Dendritic cell treated with granulocyte-macrophage colony-stimulating factor and Interleukin-4, amounts not matched to agents 40 ng/mL and 50 ng/mL, for 4 days (primary cell): ENCODE measurements around the gene SAPCD2.

Experiments used
- H3K27ac Mint-ChIP-seq: one replicate; pipeline ENCODE4 v1.8.0; 2022; ENCODE audit warnings: mild to moderate bottlenecking, mixed read lengths
- H3K27me3 Mint-ChIP-seq: one replicate; pipeline ENCODE4 v1.8.0; 2022; ENCODE audit warnings: mild to moderate bottlenecking, mixed read lengths
- H3K36me3 Mint-ChIP-seq: one replicate; pipeline ENCODE4 v1.8.0; 2022; ENCODE audit warnings: low read depth, mixed read lengths
- H3K4me1 Mint-ChIP-seq: one replicate; pipeline ENCODE4 v1.8.0; 2022; ENCODE audit warnings: low read depth, mixed read lengths
- H3K4me3 Mint-ChIP-seq: one replicate; pipeline ENCODE4 v1.8.0; 2022; ENCODE audit warnings: mild to moderate bottlenecking, moderate library complexity, mixed read lengths
- H3K9me3 Mint-ChIP-seq: one replicate; pipeline ENCODE4 v1.8.0; 2022; ENCODE audit warnings: mixed read lengths
- intact Hi-C: fragments of 100-400 bp; cut with micrococcal nuclease; formaldehyde crosslinking; loops from one replicate; pipeline ENCODE4 v1.15.0; 2022

SAPCD2 gene

DNA sequence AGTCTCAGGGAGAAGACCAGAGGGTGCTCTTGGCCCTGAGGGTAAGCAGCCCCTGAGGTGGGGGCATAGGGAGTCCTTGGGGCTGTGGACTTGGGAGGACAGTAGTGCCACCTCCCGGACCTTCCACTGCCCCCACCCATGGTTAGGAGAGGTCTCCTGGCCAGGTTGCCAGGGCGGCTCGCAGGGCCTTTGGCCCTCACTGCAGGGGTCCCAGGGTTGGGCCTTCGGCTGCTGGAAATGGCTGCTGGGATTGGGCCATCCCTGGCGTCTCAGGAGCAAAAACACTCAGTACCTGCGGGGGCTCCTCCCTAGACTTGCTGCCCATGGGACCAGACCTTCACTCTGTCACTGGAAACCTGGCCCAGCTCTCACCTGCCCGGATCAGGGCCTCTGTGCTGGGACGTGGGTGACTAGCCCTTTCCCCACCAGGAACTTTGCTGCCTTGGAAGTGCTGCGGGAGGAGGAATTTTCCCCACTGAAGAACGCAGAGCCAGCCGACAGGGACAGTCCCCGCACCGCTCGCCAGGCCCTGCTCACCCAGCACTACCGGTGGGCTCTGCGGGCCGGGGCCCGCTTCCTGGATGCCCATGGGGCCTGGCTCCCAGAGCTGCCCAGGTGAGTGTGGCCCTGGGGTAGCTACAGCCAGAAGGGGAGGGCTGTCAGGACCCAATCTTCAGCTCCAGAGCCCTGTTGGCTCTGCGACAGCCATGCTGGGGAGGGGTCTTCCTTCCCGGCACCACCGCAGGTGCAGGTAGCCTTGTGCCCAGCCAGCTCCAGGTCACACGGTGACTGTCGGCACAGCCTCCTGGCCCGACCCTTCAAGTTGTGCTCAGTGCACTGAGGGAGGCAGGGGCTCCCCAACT, 10.1 kb upstream of the SAPCD2 start:
- H3K27ac Mint-ChIP-seq = no peak overlapping the region
- H3K27me3 Mint-ChIP-seq = no peaks in the 10 kb centered on the region
- peak overlapping the region; percentile 14 for H3K4me3 Mint-ChIP-seq

DNA sequence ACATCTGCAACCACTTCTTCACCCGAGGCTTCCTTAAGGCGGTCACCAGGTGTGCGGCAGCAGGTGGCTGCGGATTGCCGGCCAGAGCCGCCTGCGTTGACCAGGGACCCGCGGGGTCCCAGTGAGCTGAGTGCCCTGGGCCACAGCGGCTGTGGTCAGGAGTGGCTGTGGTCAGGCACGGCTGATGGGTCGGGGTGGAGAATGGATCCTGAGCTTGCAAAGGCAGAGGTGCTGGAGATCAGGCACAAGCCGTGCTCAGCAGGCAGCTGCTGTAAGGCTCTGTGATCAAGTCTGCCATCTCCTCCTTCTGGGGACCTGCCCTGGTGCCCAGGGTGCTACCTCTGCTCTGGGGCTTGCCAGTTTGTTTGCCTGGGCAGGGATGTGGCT, 9.0 kb upstream of the SAPCD2 start:
- Mint-ChIP-seq H3K27ac (no peak overlapping the region), H3K4me1 (peaks cover 64% of the 10 kb centered on the region), H3K9me3 (no peaks in the 10 kb centered on the region), H3K36me3 (peaks cover 73% of the 10 kb centered on the region), H3K4me3 (peak overlapping the region; percentile 39), H3K27me3 (no peaks in the 10 kb centered on the region)
- intact Hi-C loops = no loop called here

More for the DNA sequence above, 10.1 kb upstream of the SAPCD2 start:
- H3K36me3 Mint-ChIP-seq = peaks cover 68% of the 10 kb centered on the region
- H3K4me1 Mint-ChIP-seq = peaks cover 64% of the 10 kb centered on the region
- H3K9me3 Mint-ChIP-seq = no peaks in the 10 kb centered on the region
- intact Hi-C loops = no loop called here

DNA sequence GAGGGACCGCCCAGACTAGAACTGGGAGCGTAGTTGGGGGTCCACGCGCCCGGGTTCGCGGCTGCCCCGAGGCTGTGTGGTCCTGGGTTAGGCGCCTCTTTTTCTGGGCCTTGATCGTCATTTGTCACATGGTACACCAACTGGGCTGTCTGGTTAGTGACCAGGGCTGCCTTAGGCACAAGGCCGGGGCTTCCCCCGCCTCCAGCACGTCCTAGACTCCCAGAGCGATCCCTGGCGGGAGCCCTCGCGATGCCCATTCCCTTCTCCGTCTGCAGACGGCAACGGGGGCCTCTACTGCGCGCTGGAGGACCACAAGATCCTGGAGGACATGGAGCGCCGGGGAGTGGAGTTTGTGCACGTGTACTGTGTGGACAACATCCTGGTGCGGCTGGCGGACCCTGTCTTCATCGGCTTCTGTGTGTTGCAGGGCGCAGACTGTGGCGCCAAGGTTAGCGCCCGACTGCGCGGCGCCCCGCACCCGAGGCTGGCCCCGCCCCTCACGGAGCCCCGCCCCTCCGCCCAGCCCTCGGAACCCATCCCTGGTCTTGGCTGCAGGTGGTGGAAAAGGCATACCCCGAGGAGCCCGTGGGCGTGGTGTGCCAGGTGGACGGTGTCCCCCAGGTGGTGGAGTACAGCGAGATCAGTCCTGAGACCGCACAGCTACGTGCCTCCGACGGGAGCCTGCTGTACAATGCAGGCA, 8.5 kb upstream of the SAPCD2 start:
- Mint-ChIP-seq H3K27me3 (no peaks in the 10 kb centered on the region), H3K27ac (no peak overlapping the region), H3K36me3 (peaks cover 67% of the 10 kb centered on the region), H3K4me1 (peaks cover 66% of the 10 kb centered on the region), H3K4me3 (peak overlapping the region; percentile 78), H3K9me3 (no peaks in the 10 kb centered on the region)
- intact Hi-C loops = no loop called here

DNA sequence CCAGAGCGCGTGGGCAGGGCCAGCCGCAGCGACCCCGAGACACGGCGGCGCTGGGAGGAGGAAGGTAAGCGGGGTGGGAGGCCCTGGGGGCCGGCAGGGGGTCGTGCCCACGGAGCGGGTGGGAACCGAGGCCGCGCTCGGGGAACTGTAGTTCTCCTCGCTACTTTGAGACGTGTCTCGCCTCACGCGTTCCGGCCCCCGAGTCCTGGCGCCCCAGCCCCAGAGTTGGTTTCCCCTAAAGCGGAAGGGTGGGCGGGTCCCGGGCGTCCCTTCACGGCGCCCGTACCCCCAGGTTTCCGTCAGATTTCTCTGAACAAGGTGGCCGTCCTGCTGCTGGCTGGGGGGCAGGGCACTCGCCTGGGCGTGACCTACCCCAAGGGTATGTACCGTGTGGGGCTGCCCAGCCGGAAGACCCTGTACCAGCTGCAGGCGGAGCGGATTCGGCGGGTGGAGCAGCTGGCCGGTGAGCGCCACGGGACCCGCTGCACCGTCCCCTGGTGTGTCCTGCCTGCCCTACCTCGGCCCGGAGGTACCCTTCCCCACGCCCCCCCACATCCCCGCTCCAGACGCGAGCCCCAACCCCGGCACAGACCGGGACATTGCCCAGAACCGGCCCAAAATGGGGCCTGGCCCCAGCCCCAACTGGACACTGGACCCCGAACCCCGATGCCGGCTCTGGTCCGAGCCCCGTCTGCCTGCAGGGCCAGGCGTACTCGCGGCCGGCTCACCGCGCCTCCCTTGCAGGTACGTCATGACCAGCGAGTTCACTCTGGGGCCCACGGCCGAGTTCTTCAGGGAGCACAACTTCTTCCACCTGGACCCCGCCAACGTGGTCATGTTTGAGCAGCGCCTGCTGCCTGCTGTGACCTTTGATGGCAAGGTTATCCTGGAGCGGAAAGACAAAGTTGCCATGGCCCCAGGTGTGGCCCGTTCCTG, 7.7 kb upstream of the SAPCD2 start:
- H3K27ac Mint-ChIP-seq = peak overlapping the region; percentile 89
- peak overlapping the region; percentile 78 for H3K4me3 Mint-ChIP-seq

DNA sequence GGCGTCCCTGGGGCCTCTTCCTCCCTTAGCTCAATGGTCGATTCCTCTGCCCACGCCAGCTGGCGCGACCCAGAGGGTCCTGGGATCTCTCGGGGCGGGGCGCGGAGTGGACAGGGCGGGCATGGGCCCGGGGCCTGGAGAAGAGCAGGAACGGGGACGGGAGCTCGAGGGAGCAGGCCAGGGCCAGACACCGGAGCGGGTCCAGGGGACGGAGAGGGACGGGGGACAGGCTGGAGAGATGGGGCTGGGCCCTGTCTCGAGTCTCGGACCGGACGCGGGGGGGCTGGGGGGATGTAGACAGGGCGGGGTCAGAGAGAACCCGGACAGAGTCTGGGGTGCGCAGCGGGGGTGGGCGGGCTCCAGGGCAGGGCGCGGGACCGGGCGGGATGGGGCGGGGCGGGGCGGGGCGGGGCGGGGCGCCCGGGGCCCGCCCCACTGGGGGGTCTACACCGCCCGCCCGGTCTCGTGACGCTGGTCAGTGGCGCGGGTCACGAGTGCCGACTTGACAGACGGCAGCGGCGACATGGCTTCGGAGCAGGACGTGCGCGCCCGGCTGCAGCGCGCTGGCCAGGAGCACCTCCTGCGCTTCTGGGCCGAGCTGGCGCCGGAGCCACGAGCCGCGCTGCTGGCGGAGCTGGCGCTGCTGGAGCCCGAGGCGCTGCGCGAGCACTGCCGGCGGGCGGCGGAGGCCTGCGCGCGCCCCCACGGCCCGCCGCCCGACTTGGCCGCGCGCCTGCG, 6.8 kb upstream of the SAPCD2 start, which contains the start of gene UAP1L1:
Gene UAP1L1 (plus strand): TSS at position 508 of the 738 bp plus-strand sequence. CDS start 16 bp downstream, at position 524.
- H3K27ac Mint-ChIP-seq = peak within 1 kb of the TSS; percentile 89
- H3K4me1 Mint-ChIP-seq = peaks cover 64% of the 10 kb centered on the region
- peak within 1 kb of the TSS; percentile 78 for H3K4me3 Mint-ChIP-seq
- no peaks in the 10 kb centered on the region for H3K27me3 Mint-ChIP-seq
- H3K9me3 Mint-ChIP-seq = no peaks in the 10 kb centered on the region
- intact Hi-C loops = loop anchor here (1.0 kb wide), 1 partner anchor 8 kb away; no protein-coding TSS in a partner anchor
- H3K36me3 Mint-ChIP-seq = peaks cover 50% of the 10 kb centered on the region

More for the DNA sequence above, 7.7 kb upstream of the SAPCD2 start:
- intact Hi-C loops = loop anchor here (1.0 kb wide), 1 partner anchor 7 kb away; no protein-coding TSS in a partner anchor
- Mint-ChIP-seq H3K9me3 (no peaks in the 10 kb centered on the region), H3K4me1 (peaks cover 66% of the 10 kb centered on the region), H3K27me3 (no peaks in the 10 kb centered on the region), H3K36me3 (peaks cover 59% of the 10 kb centered on the region)

DNA sequence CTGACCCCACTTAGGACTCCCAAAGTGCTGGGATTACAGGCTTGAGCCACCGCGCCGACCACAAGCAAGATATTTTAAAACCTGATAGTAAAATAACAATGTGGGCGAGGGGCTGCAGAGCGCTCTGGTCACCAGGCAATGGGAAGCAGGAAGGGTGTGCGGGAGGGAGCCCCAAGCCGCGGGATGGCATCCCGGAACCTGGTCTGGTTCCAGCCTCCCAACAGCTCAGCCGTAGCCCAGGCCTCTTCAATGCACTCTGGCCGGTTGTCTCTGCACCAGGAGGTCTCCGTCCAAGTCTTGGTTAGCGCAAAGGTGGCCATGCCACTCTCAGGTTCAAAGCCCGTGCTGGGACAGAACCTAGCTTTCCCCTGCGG, 6.3 kb upstream of the SAPCD2 start:
- Mint-ChIP-seq H3K27me3 (no peaks in the 10 kb centered on the region), H3K4me3 (peak overlapping the region; percentile 74), H3K9me3 (no peaks in the 10 kb centered on the region), H3K27ac (peak overlapping the region; percentile 89), H3K36me3 (peaks cover 45% of the 10 kb centered on the region), H3K4me1 (peaks cover 64% of the 10 kb centered on the region)
- intact Hi-C loops = loop anchor here (1.0 kb wide), 1 partner anchor 9 kb away; no protein-coding TSS in a partner anchor

DNA sequence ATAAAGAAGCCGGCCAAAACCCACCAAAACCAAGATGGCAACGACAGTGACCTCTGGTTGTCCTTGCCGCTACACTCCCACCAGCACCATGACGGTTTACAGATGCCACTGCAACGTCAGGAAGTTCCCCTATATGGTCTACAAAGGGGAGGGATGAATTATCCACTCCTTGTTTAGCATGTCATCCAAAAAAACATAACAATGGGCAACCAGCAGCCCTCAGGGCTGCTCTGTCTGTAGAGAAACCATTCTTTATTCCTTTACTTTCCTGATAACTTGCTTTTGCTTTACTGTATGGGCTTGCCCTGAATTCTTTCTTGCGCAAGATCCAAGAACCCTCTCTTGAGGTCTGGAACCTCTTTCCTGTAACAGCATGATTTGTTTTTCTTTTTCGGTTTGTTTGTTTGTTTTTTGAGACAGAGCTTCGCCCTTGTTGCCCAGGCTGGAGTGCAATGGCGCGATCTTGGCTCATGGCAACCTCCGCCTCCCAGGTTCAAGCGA, 5.0 kb upstream of the SAPCD2 start:
- no peak overlapping the region for H3K4me3 Mint-ChIP-seq
- peak overlapping the region; percentile 89 for H3K27ac Mint-ChIP-seq
- no peaks in the 10 kb centered on the region for H3K27me3 Mint-ChIP-seq
- H3K4me1 Mint-ChIP-seq = peaks cover 72% of the 10 kb centered on the region
- peaks cover 32% of the 10 kb centered on the region for H3K36me3 Mint-ChIP-seq
- H3K9me3 Mint-ChIP-seq = no peaks in the 10 kb centered on the region
- intact Hi-C loops = no loop called here

DNA sequence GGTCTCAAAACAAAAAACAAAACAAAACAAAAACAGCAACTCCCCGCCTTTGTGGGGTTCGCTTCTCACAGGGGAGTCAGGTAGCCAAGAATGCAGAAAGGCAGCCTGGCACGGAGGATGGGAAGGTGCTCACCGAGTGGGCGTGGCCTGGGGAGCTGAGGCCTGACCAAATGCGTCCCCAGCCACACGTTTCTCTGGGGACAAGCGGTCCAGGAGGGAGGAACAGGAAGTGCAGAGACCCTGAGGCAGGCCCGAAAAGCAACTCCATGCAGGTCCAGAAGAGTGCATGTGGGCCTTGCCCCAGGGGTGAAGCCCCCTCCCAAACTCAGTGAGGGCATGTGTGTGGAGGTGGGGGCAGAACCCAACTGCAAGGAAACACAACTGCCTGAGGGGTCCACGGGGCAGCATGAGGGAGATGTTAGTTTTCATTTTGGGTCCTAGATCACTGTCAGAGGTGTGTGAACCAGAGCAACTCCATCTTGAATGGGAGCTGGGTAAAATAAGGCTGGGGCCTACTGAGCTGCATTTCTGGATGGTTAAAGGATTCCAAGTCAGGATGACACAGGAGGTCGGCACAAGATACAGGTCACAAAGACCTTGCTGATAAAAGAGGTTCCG, 4.4 kb upstream of the SAPCD2 start:
- intact Hi-C loops = no loop called here
- Mint-ChIP-seq H3K4me1 (peaks cover 68% of the 10 kb centered on the region), H3K27ac (peak overlapping the region; percentile 89), H3K36me3 (peaks cover 26% of the 10 kb centered on the region), H3K27me3 (no peaks in the 10 kb centered on the region), H3K9me3 (no peaks in the 10 kb centered on the region), H3K4me3 (no peak overlapping the region)

DNA sequence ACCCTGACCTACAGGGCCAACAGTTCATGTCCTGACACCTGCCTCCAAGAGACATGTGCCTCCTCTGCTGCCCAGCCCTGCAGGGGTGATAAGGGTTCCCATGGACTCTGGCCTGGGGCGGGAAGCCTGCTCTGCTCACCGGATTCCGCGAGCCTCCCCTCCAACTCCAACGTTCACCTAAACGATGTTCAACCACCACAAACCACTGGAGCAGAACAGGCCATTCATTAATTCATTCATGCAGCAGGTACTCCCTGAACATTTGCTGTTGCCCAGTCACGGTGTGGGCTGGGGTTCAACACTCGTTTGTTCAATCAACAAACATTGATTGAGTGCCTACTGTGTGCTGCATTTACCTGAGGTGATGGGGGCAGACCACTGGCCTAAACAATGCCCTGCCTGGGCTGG, 3.6 kb upstream of the SAPCD2 start:
- Mint-ChIP-seq H3K27me3 (no peaks in the 10 kb centered on the region), H3K36me3 (peaks cover 19% of the 10 kb centered on the region), H3K4me1 (peaks cover 65% of the 10 kb centered on the region), H3K4me3 (peak overlapping the region; percentile 23), H3K9me3 (no peaks in the 10 kb centered on the region), H3K27ac (peak overlapping the region; percentile 89)
- intact Hi-C loops = no loop called here

DNA sequence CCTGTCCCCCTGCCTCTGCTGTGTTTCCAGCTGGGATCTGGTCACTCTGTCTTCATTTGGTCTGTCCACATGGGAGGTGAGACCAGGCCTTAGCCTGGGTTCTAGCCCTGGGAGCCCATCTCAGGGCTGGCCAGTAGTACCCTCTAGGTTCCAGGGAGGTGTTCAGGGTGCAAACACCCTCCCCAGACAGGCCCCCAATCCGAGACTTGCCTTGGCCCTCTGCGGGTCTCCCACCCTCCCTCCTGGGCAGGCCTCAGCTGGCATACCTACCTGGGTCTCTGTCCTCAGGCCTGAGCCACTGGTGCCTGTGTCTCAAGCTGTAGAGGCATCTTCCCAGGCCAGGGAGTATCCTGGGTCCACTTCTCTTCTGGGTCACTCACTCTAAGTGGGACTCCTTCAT, 925 bp upstream of the SAPCD2 start:
- Mint-ChIP-seq H3K36me3 (peaks cover 6% of the 10 kb centered on the region), H3K27ac (peak overlapping the region; percentile 89), H3K4me1 (peaks cover 63% of the 10 kb centered on the region), H3K27me3 (no peaks in the 10 kb centered on the region), H3K4me3 (peak overlapping the region; percentile 83), H3K9me3 (no peaks in the 10 kb centered on the region)
- intact Hi-C loops = no loop called here

DNA sequence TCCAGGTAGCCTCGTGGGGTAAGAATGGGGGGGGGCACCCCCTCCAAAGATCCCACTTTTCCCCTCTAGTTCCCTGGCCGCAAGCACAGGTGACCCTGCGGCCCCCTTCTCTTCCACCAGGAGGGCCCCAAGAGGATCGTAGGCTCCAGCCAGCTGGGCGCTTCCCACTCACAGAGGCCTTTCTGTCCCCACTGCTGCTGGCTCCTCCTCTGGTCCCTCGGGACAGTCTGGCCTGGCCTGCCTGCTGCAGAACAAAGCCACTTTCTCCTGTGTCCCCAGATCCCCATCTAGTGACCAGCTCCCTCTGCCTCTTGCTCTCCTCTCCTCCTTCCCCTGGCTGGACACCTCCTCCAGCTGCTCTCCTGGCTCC, 534 bp upstream of the SAPCD2 start:
- no peaks in the 10 kb centered on the region for H3K9me3 Mint-ChIP-seq
- H3K4me3 Mint-ChIP-seq = peak overlapping the region; percentile 83
- peaks cover 63% of the 10 kb centered on the region for H3K4me1 Mint-ChIP-seq
- H3K36me3 Mint-ChIP-seq = peaks cover 6% of the 10 kb centered on the region
- peak overlapping the region; percentile 89 for H3K27ac Mint-ChIP-seq
- no peaks in the 10 kb centered on the region for H3K27me3 Mint-ChIP-seq
- intact Hi-C loops = no loop called here

DNA sequence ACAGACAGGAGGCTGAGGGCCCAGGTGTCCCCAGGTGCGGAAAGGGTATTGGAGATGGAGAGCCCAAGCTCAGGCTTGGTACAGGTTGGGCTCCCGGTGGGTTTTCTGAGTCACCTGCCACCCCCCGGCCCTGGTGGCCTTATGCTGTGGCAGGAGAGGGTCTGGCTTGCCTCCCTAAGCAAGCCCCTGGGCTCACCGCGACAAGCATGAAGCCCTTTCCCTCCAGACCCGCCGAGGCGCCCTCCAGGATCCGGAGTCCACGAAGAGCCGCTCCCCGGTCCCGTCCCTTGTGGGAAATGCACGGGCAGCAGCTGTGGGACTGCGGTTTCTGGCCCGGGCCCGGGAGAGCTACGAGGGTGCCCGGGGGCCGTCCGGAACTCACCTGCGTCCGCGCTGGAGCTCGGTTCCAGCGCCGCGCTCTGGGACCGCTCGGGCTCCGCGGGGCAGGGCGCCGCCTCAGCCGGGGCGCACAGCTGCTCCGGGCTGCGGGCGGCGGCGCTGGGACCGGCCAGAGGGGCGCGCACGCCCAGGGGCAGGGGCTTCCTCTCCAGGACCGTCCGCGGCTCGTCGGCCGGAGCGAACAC, 757 bp downstream of the SAPCD2 start:
- Mint-ChIP-seq H3K4me1 (peaks cover 52% of the 10 kb centered on the region), H3K27ac (no peak overlapping the region), H3K27me3 (no peaks in the 10 kb centered on the region), H3K4me3 (peak overlapping the region; percentile 37), H3K36me3 (peaks cover 14% of the 10 kb centered on the region), H3K9me3 (no peaks in the 10 kb centered on the region)
- intact Hi-C loops = no loop called here
